Transverse colon (tissue), 4 donors: ENCODE results near the gene SYT11. TPM values are rescaled to one million over a fixed set of nuclear protein-coding genes. Genes with fewer than 3 reads are reported as not detected.

Source experiments
- DNase-seq: peaks from one replicate; pipeline ENCODE4 v3.0.0-alpha.2; 2019
- H3K27ac ChIP-seq, 4 donors: fragments of 200-600 bp; sonication (generic); 2 replicates each; pipeline ENCODE4 v1.5.1; 2016 to 2018; ENCODE audit warnings: inconsistent platforms in 4 of 4
- H3K27me3 ChIP-seq: fragments of 200-600 bp; sonication (generic); 2 replicates; pipeline ENCODE4 v1.5.1; 2017; ENCODE audit warnings: inconsistent platforms
- H3K36me3 ChIP-seq, 4 donors: fragments of 200-600 bp; sonication (generic); 2 replicates each; pipeline ENCODE4 v1.5.1; 2017 to 2019; ENCODE audit warnings: inconsistent platforms in 4 of 4
- H3K4me1 ChIP-seq, 4 donors: fragments of 200-600 bp; sonication (generic); 2 replicates each; pipeline ENCODE4 v1.5.1; 2017 to 2020; ENCODE audit warnings: inconsistent platforms in 4 of 4
- H3K4me3 ChIP-seq, 4 donors: fragments of 200-600 bp; sonication (generic); 1 replicate in 1 of 4; 2 replicates in 3 of 4; pipeline versions ENCODE4 v1.5.1 to v1.6.1; 2017 to 2019; ENCODE audit warnings: inconsistent platforms in 4 of 4
- H3K9me3 ChIP-seq, 2 donors: fragments of 200-600 bp; sonication (generic); 2 replicates each; pipeline ENCODE4 v1.5.1; 2017 to 2019; ENCODE audit warnings: inconsistent platforms in 2 of 2
- EP300 ChIP-seq: sonication (generic); formaldehyde crosslinking; IDR thresholded peaks from one replicate; pipeline ENCODE4 v1.6.1; 2017; ENCODE audit warnings: antibody characterized with exemption, low read depth
- POLR2A ChIP-seq: fragments of 450-650 bp; IDR thresholded peaks from one replicate; pipeline ENCODE4 v1.6.1; 2016; ENCODE audit warnings: antibody characterized with exemption, mild to moderate bottlenecking, moderate library complexity
- POLR2AphosphoS5 ChIP-seq, 3 donors: sonication (generic); formaldehyde crosslinking; IDR thresholded peaks; one replicate each; pipeline ENCODE4 v1.6.1; 2016; ENCODE audit warnings: antibody characterized with exemption in 3 of 3
- WGBS, 2 donors: methylation state at CpG; one replicate each; pipeline ENCODE4 v1.1.5; 2018; ENCODE audit warnings: low coverage in 1 of 2; 5-methylcytosine and 5-hydroxymethylcytosine counted together
- in situ Hi-C, 4 donors: fragments of 200-750 bp; cut with MboI; loops; one replicate each; pipeline versions ENCODE4 v1.15.0 to v1.15.1; 2017; ENCODE audit warnings: low sequenced_read_pairs in 3 of 4, low pct_ligation_motif_present in 1 of 4, low pct_unique_long_range_greater_than_20kb in 1 of 4
- intact Hi-C: fragments of 100-400 bp; cut with DNase I; formaldehyde crosslinking; loops from one replicate; pipeline ENCODE4 v1.15.1; 2023; ENCODE audit warnings: low total_unique reads
- total RNA-seq, 4 donors: library from RNA; depleted of rRNA; stranded (reverse); fragments of >200 nt; gene quantifications; one replicate each; pipeline ENCODE4 v1.1.0, GENCODE V29; 2016
- TF ChIP-seq, protein P1 (sequence below), 5 experiments: fragments of 200-600 bp in 3 of 5; fragments of 450-650 bp in 2 of 5; sonication (generic) in 3 of 5; IDR thresholded peaks; 1 replicate in 2 of 5; 2 replicates in 3 of 5; pipeline ENCODE4 v1.5.1; 2016 to 2017; ENCODE audit warnings: antibody characterized with exemption in 5 of 5, inconsistent platforms in 3 of 5, mild to moderate bottlenecking in 2 of 5, moderate library complexity in 1 of 5

The SYT11 gene
- total RNA-seq, 4 donors from 2014 or later = 2.2 to 5.9 (median 3.6) TPM

DNA sequence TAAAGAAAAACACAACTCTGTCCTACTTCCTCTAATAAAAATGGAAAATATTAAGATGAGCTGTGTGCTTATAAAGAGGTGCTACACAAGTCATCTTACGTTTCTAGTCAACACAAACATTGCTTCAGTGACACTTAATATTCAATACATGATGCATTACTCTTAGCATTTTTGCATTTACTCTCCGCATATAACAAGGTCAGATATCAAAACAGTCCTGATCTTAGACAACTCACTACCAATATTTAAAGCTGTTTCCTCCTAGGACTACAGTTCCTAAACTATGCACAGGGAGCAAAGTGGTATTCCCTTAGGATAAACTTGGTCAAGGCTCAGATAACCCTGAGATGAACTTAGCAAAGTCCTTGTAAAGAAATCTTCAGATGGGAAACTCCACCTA, 39.5 kb downstream of the SYT11 start:
- Histone ChIP-seq H3K4me3 (no peak overlapping the region), H3K27ac (no peak overlapping the region), H3K36me3 (peaks cover 0 to 55% (median 22%) of the 10 kb centered on the region in 4 donors), H3K4me1 (peaks cover 0 to 1% (median 0%) of the 10 kb centered on the region in 4 donors), H3K27me3 (no peaks in the 10 kb centered on the region), H3K9me3 (no peaks in the 10 kb centered on the region)
- no peak for DNase-seq
- TF ChIP-seq POLR2AphosphoS5 (IDR thresholded peaks at IDR 0.05) (no peak), EP300 (no peak), POLR2A (no peak)
- TF ChIP-seq, protein P1, sequence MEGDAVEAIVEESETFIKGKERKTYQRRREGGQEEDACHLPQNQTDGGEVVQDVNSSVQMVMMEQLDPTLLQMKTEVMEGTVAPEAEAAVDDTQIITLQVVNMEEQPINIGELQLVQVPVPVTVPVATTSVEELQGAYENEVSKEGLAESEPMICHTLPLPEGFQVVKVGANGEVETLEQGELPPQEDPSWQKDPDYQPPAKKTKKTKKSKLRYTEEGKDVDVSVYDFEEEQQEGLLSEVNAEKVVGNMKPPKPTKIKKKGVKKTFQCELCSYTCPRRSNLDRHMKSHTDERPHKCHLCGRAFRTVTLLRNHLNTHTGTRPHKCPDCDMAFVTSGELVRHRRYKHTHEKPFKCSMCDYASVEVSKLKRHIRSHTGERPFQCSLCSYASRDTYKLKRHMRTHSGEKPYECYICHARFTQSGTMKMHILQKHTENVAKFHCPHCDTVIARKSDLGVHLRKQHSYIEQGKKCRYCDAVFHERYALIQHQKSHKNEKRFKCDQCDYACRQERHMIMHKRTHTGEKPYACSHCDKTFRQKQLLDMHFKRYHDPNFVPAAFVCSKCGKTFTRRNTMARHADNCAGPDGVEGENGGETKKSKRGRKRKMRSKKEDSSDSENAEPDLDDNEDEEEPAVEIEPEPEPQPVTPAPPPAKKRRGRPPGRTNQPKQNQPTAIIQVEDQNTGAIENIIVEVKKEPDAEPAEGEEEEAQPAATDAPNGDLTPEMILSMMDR (IDR thresholded peaks at IDR 0.05) = no peak
- 73 to 77% methylated on average over 2 of the region's 2 CpGs for WGBS, 2 donors
- in situ Hi-C loops (no loop called here), intact Hi-C loops (loop anchor here (1.0 kb wide), 1 partner anchor 32 kb away; no protein-coding TSS in a partner anchor)

DNA sequence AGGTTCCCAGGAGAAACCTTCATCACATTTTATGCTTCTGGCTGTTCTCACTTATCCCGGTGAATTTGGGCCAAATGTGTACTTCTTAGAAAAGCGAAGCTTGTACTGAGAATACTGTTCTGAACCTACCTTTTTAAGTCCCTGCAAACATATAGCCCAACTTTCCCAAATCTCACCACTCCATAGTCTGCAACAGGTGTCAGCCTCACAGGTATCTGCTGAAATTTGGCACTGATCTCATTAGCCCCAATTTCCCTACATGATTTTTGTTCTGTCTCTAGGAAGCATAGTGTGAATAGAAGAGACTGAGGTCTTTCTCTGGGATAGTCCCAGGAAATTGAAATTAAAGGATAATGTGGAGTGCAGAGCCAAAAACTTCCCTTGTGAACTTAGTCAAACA, 40.3 kb downstream of the SYT11 start:
- intact Hi-C loops (no loop called here), in situ Hi-C loops (no loop called here)
- WGBS, 2 donors = 100% methylated on average over 2 of the region's 2 CpGs
- Histone ChIP-seq H3K4me1 (no peaks in the 10 kb centered on the region), H3K4me3 (no peak overlapping the region), H3K36me3 (peaks cover 0 to 63% (median 26%) of the 10 kb centered on the region in 4 donors), H3K27ac (no peak overlapping the region), H3K27me3 (no peaks in the 10 kb centered on the region), H3K9me3 (no peaks in the 10 kb centered on the region)
- TF ChIP-seq, protein P1 (IDR thresholded peaks at IDR 0.05) = no peak
- TF ChIP-seq POLR2AphosphoS5 (IDR thresholded peaks at IDR 0.05) = no peak
- TF ChIP-seq POLR2A = no peak
- no peak for TF ChIP-seq EP300
- no peak for DNase-seq

DNA sequence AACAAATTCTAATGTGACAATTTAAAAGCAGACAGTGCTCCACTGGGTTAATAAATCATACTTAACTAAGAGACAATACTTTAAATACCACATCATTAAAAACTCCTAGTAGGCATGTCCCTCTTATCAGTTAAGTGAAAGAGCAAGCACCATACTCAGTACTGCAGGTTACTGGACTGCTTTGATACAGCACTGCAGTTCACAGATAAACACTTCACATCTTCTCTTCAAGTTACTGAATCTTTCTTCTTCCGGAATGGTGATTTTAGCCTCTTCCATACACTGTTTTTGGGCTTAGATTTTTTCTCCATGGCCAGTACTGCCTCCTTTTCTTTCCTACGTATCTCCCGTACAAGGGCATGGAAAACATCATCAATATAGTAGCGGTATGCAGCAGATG, 40.8 kb downstream of the SYT11 start:
- 94 to 97% methylated on average over 4 of the region's 4 CpGs for WGBS, 2 donors
- DNase-seq = no peak
- no peaks in the 10 kb centered on the region for H3K4me1 ChIP-seq
- peaks cover 0 to 67% (median 28%) of the 10 kb centered on the region in 4 donors for H3K36me3 ChIP-seq
- intact Hi-C loops = no loop called here
- TF ChIP-seq POLR2AphosphoS5 (IDR thresholded peaks at IDR 0.05) (no peak), POLR2A (no peak), EP300 (no peak)
- TF ChIP-seq, protein P1 (IDR thresholded peaks at IDR 0.05) = no peak
- no peaks in the 10 kb centered on the region for H3K9me3 ChIP-seq
- H3K4me3 ChIP-seq = no peak overlapping the region
- H3K27ac ChIP-seq = no peak overlapping the region
- in situ Hi-C loops = no loop called here
- no peaks in the 10 kb centered on the region for H3K27me3 ChIP-seq

DNA sequence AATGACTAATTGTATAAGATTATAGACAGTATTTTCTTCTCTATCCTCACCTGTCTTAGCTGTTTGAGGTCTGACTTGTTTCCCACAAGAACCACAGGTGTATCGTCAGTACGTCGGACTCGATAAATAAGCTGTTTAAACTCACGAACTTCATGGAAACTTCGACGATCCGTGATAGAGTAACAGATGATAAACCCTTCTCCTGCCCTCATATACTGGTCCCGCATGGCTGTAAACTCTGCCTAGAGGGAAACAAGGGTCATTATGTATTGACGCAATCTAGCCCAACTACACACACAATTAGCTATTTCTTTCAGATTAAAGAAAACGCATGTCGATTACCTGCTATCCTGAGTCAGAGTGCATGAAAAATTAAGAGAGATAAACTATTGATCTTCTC, 44.9 kb downstream of the SYT11 start:
- no peaks in the 10 kb centered on the region for H3K9me3 ChIP-seq
- no peaks in the 10 kb centered on the region for H3K4me1 ChIP-seq
- no peak for TF ChIP-seq POLR2AphosphoS5 (IDR thresholded peaks at IDR 0.05)
- TF ChIP-seq, protein P1 (IDR thresholded peaks at IDR 0.05) = no peak
- TF ChIP-seq EP300 = no peak
- no peak for TF ChIP-seq POLR2A
- peaks cover 0 to 97% (median 38%) of the 10 kb centered on the region in 4 donors for H3K36me3 ChIP-seq
- H3K4me3 ChIP-seq = no peak overlapping the region
- intact Hi-C loops (no loop called here), in situ Hi-C loops (no loop called here)
- no peak for DNase-seq
- no peak overlapping the region for H3K27ac ChIP-seq
- 92 to 93% methylated on average over 12 of the region's 12 CpGs for WGBS, 2 donors
- H3K27me3 ChIP-seq = no peaks in the 10 kb centered on the region
